Amniotic stem cell (primary cell): ENCODE results near the gene CFAP97.
"Not testable (repeated sequence)": the region's sequence is repeated elsewhere in the genome, so short reads cannot be mapped to it uniquely, and the experiment has no call there.

Experiments used
- DNase-seq: peaks from one replicate; lab custom pipeline; 2025; lab: John Stamatoyannopoulos, UW

CFAP97 gene

DNA sequence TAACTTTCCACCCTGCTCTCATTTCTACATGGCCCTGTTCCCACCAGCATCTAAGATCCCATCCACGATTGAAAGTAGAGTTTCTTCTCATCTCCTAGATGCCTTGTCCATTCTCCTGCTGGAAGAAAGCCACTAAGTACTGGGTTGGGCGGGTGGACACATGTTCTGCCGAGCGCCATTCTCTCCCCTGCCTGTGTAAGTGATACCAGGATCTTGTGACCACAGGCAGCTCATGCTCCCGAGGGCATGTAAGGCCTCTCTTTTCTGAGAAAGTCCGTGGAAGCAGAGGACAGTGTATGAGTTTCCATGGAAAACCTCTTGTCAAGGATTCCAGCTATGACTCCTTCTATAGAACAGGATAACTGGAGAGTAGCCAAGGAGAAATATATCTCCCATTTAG, 64.1 kb downstream of the CFAP97 start:
- DNase-seq = no peak

DNA sequence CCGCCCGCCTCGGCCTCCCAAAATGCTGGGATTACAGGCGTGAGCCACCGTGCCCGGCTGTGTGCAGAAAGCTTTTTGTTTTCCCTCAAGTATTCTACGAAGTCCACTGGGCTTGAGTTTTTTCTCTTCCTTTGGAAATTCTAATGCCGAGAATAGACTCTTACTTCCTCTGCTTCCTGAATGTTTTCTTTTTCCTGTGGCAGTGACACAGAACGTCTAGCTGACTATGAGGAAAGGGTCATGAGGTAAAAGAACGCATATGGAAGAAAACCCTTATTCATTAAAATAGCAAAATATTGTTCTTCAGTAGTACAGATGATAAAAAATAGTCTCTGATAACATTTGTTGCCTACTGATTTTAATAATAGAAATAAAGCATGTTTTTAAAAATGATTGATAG, 65.6 kb downstream of the CFAP97 start:
- DNase-seq = no peak

DNA sequence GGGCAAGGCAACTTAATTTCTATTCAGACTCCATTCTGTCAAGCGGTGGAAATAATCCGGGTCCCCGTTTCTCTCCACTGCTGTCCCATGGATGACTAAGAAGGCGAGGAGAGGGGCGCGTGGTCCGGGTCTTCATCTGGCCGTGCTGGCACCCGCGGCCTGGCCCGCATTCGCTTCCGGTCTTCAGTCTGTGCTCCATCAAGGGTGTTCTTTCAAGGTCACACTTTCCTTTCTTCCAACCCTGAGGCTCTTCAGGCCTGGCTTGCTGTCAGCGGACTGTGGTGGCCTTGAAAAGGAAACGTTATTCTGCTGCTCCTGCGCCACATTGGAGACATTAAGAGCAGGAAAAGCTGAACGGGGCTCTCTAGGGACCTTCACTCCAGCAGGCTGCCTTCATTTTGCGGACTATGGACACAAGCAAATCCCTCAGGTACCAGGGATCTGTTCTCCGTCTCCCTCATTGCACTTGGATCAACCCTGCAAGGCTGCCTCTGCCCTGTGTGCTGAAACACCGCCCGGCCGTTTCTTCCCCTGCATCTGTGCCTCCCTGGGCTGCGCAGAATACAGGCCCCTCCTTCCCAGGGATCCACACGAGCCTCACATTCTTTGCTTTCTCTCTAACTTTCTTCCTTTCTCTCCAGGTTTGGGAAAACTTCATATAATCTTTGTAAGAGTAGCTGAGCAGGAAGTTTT, 66.4 kb downstream of the CFAP97 start:
- no peak for DNase-seq

DNA sequence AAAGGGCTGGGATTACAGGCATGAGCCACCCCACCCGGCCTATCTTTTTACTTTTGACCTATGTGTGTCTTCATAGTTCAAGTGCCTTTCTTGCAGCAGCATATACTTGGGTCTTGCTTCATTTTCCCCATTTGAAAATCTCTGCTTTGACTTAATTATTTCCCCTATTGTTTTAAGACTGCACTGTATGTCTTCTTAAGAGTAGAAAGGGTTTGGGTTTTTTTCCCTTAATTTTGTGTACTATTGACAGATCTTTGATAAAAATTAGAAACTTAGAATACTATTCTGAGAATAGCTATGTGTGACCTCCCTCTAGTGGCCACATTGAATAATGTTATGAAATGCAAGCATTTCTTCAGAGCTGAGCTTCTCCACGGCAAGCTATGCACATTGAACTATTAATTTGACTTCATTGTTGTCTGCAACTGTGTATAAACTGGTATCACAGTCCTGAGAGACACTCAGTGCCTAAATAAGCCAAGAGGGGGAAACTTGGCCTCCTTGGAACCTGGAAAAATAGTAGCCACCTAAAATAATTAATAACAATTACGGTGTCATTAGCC, 69.4 kb downstream of the CFAP97 start:
- peak; percentile 38 for DNase-seq

DNA sequence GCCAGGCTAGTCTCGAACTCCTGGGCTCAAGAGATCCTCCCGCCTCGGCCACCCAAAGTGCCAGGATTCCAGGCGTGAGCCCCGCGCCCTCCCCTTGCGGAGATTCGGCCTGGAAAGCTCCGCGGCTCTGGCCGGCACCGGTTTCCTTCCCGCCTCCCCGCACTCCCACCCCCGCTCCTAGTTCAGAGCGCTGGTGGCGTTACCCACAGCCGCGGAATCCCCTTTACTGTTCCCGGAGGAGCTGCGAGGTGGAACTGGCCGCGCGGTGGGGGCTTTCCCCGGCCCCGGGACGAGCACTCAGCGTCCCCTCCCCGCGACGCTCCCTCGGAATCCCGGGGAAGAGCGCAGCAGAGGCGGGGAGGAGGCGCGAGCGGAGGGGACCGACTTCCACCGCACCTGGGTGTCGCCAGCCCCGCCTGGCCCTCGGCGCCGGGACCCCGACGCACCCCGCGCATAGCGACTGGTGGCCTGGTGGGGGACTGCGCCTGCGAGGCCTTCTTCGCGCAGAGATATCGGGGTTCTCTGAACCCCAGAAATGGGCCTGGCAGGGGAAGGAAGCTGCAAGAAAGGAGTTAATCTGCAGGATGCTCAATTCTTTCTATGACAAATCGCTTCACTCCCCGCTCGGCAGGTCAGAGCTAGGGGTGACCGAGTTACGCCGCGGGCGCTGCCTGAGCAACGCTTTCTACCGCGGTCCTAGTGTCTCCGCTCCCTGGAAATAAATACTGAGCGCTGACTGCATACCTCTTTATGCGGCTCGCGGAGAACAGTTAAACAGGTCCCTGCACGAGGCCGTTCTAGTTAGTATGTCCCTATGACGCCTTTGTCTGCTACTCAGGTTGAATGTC, 75.3 kb downstream of the CFAP97 start:
- DNase-seq = no peak

DNA sequence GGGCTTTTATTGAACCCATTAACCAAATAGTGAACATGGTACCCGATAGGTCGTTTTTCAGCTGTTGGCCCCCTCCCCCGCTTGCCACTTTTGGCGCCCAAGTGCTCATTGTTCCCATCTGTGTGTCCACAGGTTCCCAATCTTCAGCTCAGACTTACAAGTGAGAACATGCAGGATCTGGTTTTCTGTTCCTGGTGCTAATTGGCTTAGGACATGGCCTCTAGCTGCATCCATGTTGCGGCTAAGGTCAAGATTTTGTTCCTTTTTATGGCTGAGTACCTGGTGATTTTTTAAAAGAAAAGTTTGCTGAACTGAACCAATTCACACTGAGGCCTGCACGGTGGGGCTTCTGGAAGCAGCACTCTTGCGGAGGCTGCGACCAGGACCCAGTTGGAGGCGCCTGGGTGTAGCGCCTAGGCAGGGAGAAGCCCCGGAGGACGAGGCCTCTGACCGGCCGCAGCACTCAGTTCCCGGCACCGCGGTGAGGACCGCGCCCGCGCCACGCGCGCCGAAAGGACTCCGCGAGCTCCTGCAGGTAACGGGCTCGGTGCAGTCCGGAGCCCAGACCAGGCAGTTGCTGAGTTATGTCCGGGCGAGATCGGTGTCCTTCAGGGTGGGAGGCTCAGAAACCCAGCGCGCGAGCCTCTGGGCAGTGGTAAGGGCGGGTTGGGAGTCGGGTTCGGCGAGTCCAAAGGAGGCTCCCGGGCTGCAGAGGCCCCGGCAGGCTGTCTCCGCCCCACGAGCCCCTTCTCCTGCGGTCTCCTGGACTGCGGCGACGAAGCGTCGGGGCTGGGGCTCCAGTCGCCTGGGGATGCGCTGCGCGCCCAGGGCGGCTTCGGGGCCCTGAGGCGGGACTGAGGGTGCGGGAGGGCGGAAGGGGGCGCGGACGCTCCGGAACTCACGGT, 76.5 kb downstream of the CFAP97 start:
- DNase-seq = no peak

DNA sequence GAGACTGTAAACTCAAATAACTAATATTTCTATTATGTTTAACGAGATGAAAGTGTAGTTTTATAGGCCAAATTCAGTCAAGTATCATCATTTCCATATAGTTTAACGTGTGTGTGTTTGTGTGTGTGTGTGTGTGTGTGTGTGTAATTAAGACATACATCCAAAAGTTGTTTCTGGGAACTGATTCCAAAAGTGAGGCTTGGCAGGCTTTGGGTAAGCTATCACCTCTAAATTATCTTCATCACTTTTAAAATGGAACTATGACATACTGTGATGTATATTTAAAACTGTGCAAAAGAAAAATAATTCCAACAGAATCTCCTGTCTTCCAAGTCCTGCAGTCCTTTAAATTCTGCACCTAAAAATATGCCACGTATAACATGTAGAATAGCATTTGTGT, 79.8 kb downstream of the CFAP97 start:
- DNase-seq = no peak

DNA sequence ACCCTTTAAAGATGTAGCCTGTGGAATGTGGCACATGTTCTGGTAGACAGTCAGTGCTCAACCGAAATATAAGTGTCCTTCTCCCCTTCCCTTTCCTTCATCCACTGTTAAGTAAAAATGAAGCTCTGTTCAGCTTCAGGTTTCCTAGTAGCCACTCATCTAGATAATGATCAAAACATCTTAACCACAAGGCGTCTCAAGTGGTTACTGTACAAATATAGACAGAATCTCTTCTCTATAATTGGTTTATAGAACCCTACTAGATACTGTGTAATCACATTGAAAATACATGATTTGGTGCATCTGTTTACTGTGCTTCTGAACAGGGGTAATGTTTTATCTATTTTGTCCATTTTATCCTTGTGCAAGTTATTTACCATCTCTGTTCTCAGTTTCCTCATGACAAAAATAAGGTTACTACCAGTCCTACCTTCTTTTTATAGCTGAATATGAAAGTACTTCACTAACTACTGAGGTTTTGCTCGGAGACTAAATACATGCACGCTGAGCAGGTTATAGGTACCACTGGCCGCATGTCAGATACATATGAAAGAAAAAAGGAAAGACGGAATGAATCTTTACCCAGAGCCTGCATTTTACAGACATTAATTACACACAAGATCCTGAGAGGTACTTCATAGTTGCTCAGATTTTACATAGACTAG, 81.0 kb downstream of the CFAP97 start:
- DNase-seq = no peak

DNA sequence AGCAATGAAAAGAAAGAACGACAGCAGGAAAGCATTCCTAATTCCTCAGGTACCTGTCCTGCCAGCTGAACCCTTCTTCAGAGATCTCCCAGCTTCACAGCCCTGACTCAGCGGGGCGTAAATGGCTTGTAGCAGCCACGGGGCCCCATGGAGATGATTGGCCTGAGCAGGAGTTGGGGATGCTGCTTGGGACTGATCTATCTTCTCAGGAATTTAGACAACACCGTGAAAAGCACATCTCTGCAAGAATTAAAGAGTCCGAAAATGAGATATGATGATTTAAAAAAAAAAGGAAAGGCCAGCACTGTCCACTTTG, 83.2 kb downstream of the CFAP97 start:
- DNase-seq = no peak

DNA sequence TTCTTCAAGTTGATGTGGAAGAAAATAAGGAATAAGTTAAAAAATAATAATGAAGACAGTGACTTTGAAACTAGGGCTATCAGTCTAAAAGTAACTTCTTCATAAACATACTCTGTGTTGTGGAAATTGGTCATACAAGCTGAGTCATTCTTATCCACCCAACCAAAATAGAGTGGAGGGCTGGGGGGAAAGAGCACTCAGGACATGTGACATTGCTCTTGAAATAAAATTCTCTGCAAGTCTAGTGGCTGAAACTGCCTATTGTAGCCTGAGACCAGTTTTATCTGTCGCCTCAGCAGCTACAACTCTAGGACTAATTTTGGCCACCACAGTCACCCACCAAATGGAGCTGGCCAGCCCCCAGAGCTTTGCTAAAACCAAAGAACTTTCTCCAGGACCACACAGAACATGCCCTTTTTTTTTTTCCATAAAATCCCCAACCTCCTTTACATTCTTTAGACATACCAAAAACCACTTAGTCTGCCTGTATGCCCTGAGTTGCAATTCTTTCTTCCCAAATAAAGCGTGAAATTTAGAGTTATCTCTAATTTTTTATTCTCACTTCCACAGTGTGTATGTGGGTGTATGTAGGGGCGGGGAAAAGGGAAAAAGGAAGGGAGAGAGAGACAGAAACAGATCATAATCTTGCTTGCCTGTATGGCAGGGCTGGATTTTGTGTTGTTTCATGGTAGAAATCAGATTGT, 83.7 kb downstream of the CFAP97 start:
- DNase-seq = no peak

DNA sequence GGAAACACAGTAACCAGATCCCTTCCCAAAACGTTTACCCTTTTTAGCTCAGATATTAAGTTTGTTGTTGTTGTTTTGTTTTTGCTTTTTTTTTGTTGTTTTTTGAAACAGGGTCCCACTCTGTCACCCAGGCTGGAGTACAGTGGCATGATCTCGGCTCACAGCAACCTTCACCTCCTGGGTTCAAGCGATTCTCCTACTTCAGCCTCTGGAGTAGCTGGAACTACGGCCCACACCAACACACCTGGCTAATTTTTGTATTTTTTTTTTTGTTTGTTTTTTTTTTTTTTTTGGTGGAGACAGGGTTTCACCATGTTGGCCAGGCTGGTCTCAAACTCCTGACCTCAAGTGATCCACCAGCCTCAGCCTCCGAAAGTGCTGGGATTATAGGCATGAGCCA, 84.3 kb downstream of the CFAP97 start:
- DNase-seq = not testable (repeated sequence)

DNA sequence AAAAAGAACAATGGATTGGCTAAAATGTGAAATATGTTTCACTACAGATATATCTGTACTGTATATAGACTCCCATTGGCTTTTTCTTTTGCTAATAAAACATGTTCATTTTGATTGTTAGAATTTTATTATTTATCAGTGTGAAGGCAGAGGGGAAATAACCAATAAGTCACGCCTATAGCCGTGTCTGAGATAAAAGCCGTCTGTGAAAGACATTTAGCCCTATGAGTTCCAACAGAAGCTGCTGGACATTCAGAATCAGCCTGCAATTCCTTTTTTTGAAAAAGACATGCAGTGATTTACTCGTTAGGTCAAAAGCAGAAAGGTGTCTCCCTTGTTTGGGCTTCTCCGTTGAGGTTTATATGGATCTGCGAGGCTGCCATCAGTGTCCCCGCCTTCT, 84.9 kb downstream of the CFAP97 start:
- DNase-seq = no peak

DNA sequence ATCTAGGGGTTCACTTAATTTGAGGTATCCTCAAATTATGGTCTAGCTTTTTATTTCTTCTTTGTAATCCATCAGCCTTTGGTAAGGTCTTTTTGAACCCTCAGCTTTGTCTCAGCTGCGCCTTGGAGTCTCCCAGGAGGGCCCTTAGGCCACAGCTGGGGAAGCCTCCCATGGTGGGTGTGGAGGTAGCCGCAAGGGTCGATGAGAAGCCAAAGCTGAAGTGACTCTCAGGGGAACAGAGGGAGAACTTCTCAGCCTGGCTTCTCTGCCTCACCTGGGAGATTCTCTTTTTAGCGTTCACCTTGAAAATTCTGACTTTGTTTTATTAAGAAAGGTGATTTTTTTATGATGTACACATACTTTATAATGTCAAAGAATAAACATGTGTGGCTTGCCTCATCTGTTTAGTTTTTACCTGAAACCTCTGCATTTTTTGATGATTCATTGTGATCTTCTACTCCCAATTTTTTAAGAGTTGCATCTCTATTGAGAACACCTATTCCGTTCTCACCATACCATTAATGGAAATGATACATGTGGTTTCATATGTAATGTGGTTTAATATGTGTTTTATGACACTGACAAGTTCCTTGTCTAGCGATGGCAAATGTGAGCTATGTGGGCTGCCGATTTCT, 86.4 kb downstream of the CFAP97 start:
- no peak for DNase-seq

DNA sequence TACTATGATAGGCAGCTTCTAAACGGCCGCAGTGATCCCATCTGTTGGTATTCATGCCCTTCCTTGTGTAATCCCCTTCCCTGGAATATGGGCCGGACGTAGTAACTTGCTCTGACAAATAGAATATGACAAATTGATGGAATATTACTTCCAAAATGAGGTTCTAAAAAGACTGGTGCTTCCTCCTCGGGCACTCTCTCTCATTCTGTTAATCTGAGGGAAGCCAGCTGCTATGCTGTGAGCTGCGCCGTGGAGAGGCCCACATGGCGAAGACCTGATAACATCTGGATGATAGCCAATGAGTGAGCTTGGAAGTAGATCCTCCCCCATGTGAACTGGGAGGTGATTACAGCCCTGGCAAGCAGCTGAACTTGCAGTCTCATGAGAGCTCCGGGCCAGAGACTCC, 88.0 kb downstream of the CFAP97 start:
- no peak for DNase-seq

DNA sequence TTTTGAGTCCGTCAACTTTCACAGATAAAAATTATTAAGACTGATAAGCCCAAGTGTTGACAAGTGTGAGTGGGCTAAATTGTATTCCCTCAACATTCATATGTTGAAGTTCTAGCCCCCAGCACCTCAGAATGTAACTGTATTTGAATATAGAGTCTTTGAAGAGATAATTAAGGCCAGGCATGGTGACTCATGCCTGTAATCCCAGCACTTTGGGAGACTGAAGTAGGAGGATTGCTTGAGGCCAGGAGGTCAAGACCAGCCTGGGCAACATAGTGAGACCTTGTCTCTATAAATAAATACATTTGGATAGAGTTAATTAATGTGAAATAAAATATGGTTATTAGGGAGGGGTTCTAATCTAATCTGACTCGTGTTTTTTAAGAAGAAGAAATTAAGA, 90.5 kb downstream of the CFAP97 start:
- no peak for DNase-seq

DNA sequence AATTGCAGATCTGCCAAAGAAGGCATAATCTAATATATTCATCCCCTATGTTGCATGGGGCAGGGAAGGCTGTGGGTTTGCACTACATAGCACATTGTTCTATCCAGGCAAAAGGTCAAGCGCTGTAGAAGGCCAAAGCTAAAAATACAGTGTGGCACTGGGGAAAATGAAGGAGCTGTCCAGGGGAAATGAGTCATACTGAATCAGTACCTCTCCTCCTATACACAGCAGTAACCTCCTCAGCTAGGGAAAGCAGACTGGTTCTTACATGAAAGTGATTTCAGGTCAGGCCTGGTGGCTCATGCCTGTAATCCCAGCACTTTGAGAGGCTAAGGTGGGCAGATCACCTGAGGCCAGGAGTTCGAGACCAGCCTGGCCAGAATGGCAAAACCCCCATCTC, 91.7 kb downstream of the CFAP97 start:
- DNase-seq = peak; percentile 61

DNA sequence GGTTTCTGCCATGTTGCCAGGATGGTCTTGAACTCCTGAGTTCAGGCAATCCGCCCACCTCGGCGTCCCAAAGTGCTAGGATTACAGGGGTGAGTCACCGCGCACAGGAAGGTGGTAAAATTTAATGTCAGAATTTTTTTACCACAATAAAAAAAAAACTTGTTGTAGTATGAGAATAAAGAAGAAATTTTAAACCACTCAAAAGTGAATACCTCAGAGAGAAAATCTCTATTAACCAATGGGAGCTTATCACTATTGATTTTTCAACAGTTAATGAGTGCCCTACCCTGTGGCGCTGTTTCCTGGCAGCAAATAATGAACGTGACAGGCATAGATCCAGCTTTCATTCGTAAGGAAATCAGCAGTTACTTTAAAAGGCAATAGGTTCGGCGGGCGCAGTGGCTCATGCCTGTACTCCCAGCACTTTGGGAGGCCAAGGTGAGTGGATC, 93.4 kb downstream of the CFAP97 start:
- DNase-seq = no peak

DNA sequence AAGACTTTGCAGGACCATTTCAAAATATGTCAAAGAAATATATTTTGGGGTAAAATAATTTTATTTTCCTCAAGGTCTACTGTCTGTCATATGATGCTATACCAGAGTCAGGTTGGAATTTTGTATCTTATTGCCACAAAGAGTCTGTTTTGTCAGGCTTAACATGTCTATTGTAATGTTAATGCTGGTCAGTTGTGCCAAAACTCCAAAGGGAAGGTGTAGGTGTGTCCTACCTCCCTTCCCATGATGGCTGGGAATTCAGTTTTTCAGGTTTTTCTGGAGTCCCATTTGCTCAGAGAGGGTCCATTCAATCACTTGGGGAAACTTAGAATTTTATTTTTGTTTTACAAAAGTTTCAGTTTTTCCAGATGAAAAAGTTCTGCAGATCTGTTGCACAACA, 94.1 kb downstream of the CFAP97 start:
- DNase-seq = no peak
